OCI-LY1 (cell line): ENCODE results near the gene ITGB3BP.

ENCODE experiments used
- H2AFZ ChIP-seq: fragments of 200-600 bp; sonication (generic), shearing (Covaris generic); 2 replicates; pipeline ENCODE4 v1.6.0; 2014; ENCODE audit warnings: antibody characterized with exemption, mild to moderate bottlenecking, low read length
- H3F3A ChIP-seq: fragments of 200-600 bp; sonication (generic), shearing (Covaris generic); 2 replicates; pipeline ENCODE4 v1.6.0; 2014; ENCODE audit warnings: mild to moderate bottlenecking, antibody characterized with exemption, low read length, moderate library complexity; ENCODE audit not compliant: insufficient read depth
- H3K27ac ChIP-seq: fragments of 200-600 bp; sonication (generic); 2 replicates; pipeline ENCODE4 v1.5.1; 2014; ENCODE audit warnings: low read length, mixed run types, mild to moderate bottlenecking, low read depth; ENCODE audit not compliant: poor library complexity, severe bottlenecking
- H3K27me3 ChIP-seq: fragments of 200-600 bp; sonication (generic); 2 replicates; pipeline ENCODE4 v1.6.0; 2014; ENCODE audit warnings: antibody characterized with exemption, mild to moderate bottlenecking, low read length, moderate library complexity; ENCODE audit not compliant: insufficient read depth
- H3K36me3 ChIP-seq: fragments of 200-600 bp; sonication (generic); 2 replicates; pipeline ENCODE4 v1.6.1; 2014; ENCODE audit warnings: mild to moderate bottlenecking, antibody characterized with exemption, low read length, moderate library complexity, mixed read lengths; ENCODE audit not compliant: insufficient read depth
- H3K4me1 ChIP-seq: fragments of 200-600 bp; sonication (generic); 2 replicates; pipeline ENCODE4 v1.5.1; 2014; ENCODE audit warnings: mild to moderate bottlenecking, low read length, moderate library complexity; ENCODE audit not compliant: insufficient read depth, severe bottlenecking
- H3K4me2 ChIP-seq: fragments of 200-600 bp; sonication (generic), shearing (Covaris generic); 2 replicates; pipeline ENCODE4 v1.6.1; 2014; ENCODE audit warnings: low read length
- H3K4me3 ChIP-seq: fragments of 200-600 bp; sonication (generic); 2 replicates; pipeline ENCODE4 v1.5.1; 2014; ENCODE audit warnings: low read length, low read depth, mild to moderate bottlenecking, mixed read lengths; ENCODE audit not compliant: poor library complexity, severe bottlenecking
- H3K79me2 ChIP-seq: fragments of 200-600 bp; shearing (Covaris generic); 2 replicates; pipeline ENCODE4 v1.6.1; 2016; ENCODE audit warnings: mixed run types, low read length, mixed read lengths; ENCODE audit not compliant: insufficient read depth
- H3K9ac ChIP-seq: fragments of 200-600 bp; sonication (generic), shearing (Covaris generic); 2 replicates; pipeline ENCODE4 v1.6.1; 2014; ENCODE audit warnings: mild to moderate bottlenecking, low read length, mixed read lengths
- H3K9me2 ChIP-seq: fragments of 200-600 bp; sonication (generic), shearing (Covaris generic); 2 replicates; pipeline ENCODE4 v1.6.1; 2014; ENCODE audit warnings: low read depth, mild to moderate bottlenecking, low read length, mixed read lengths
- H3K9me3 ChIP-seq: fragments of 200-600 bp; shearing (Covaris generic); 2 replicates; pipeline ENCODE4 v1.6.1; 2014; ENCODE audit warnings: low read length, mixed read lengths
- H4K20me1 ChIP-seq: fragments of 200-600 bp; sonication (generic), shearing (Covaris generic); 2 replicates; pipeline ENCODE4 v1.6.0; 2016; ENCODE audit warnings: mild to moderate bottlenecking, low read length; ENCODE audit not compliant: insufficient read depth
- EZH2 ChIP-seq: fragments of 200-600 bp; sonication (generic), shearing (Covaris generic); IDR thresholded peaks from 2 replicates; pipeline ENCODE4 v1.8.0; 2017; ENCODE audit warnings: borderline replicate concordance, mixed run types, mild to moderate bottlenecking, antibody characterized with exemption, low read length, moderate library complexity, mixed read lengths
- TF ChIP-seq, protein P1 (sequence below): fragments of 200-600 bp; sonication (generic), shearing (Covaris generic); IDR thresholded peaks from 2 replicates; pipeline ENCODE4 v1.5.1; 2017; ENCODE audit warnings: mild to moderate bottlenecking, antibody characterized with exemption, low read length, moderate library complexity, mixed read lengths

The ITGB3BP gene

DNA sequence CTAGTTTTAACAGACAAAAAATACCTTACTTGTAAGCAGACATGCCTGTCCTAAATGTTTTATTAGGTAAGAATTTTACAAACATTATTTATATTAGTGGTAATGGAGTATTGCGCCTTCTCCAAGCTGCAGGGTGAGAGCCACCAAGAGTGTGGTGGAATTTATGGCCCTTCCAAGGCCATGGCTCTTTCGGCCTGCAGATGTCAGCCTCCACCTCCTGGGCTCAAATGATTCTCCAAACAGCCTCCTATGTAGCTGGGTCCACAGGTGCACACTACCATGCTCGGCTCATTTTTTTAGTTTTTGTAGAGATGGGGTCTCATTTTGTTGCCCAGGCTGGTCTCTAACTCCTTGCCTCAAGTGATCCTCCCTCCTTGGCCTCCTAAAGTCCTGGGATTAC is 56.3 kb downstream of the ITGB3BP start:
- no peaks in the 10 kb centered on the region for H3F3A ChIP-seq
- H3K79me2 ChIP-seq, result no peaks in the 10 kb centered on the region
- H3K9ac ChIP-seq, result no peak overlapping the region
- H3K9me3 ChIP-seq, result peaks cover 10% of the 10 kb centered on the region; the same call in 1 of the 2 replicates
- no peak overlapping the region for H3K4me2 ChIP-seq
- peaks cover 19% of the 10 kb centered on the region for H3K36me3 ChIP-seq
- H4K20me1 ChIP-seq, result no peaks in the 10 kb centered on the region
- no peak overlapping the region for H3K27ac ChIP-seq
- H3K9me2 ChIP-seq, result no peaks in the 10 kb centered on the region
- no peak overlapping the region for H2AFZ ChIP-seq
- H3K27me3 ChIP-seq, result no peaks in the 10 kb centered on the region
- TF ChIP-seq, protein P1, sequence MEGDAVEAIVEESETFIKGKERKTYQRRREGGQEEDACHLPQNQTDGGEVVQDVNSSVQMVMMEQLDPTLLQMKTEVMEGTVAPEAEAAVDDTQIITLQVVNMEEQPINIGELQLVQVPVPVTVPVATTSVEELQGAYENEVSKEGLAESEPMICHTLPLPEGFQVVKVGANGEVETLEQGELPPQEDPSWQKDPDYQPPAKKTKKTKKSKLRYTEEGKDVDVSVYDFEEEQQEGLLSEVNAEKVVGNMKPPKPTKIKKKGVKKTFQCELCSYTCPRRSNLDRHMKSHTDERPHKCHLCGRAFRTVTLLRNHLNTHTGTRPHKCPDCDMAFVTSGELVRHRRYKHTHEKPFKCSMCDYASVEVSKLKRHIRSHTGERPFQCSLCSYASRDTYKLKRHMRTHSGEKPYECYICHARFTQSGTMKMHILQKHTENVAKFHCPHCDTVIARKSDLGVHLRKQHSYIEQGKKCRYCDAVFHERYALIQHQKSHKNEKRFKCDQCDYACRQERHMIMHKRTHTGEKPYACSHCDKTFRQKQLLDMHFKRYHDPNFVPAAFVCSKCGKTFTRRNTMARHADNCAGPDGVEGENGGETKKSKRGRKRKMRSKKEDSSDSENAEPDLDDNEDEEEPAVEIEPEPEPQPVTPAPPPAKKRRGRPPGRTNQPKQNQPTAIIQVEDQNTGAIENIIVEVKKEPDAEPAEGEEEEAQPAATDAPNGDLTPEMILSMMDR, result peak; percentile 23; the same call in 1 of the 2 replicates
- TF ChIP-seq EZH2, result no peak
- H3K4me1 ChIP-seq, result no peaks in the 10 kb centered on the region
- H3K4me3 ChIP-seq, result no peak overlapping the region

DNA sequence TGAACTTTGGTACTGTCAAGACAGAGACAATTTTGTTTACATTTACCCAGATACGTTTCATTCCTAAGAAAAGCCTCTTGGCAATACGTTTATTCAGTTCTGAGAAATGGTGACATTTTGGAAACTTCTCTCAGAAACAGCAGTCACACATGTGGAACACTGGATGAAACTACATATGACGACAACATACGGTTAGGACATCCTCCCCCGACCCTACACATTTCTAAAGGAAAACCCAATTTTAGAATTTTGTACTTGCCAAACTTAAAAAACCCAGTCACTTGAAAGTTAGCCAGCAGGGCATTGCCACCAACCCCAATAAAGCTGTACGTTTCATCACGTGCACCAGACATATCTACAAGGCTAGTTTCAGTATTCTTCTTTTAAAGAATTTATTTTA is 56.8 kb downstream of the ITGB3BP start:
- Histone ChIP-seq H3K79me2 (no peaks in the 10 kb centered on the region), H3K9me3 (peaks cover 13% of the 10 kb centered on the region; the same call in 1 of the 2 replicates), H3K4me3 (no peak overlapping the region), H3K9me2 (no peaks in the 10 kb centered on the region), H3K36me3 (peaks cover 24% of the 10 kb centered on the region), H3K4me1 (no peaks in the 10 kb centered on the region), H3K9ac (no peak overlapping the region), H2AFZ (no peak overlapping the region), H3F3A (no peaks in the 10 kb centered on the region), H3K27ac (no peak overlapping the region), H3K4me2 (no peak overlapping the region), H3K27me3 (no peaks in the 10 kb centered on the region), H4K20me1 (no peaks in the 10 kb centered on the region)
- TF ChIP-seq, protein P1, result no peak
- TF ChIP-seq EZH2, result no peak

DNA sequence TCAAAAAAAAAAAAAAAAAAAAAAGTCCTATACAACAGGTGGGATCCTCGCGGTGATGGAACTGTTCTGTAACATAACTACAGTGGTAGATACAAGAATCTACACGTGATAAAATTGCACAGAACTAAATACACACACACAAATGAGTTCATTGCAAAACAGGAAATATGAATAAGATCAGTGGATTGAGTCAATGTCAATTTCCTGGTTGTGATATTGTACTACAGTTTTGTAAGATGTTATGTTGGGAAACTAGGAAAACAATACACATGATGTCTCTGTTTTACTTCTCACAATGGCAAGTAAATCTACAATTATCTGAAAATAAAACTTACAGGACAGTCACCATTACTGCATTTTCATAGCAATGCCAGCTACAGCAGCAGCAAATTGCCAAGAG is 59.8 kb downstream of the ITGB3BP start:
- Histone ChIP-seq H3K27ac (no peak overlapping the region), H2AFZ (no peak overlapping the region), H3K4me3 (no peak overlapping the region), H3K4me2 (no peak overlapping the region), H3K4me1 (no peaks in the 10 kb centered on the region), H3K79me2 (no peaks in the 10 kb centered on the region), H3F3A (no peaks in the 10 kb centered on the region), H3K36me3 (peaks cover 16% of the 10 kb centered on the region), H3K9me3 (peaks cover 8% of the 10 kb centered on the region; the same call in 1 of the 2 replicates), H3K9me2 (no peaks in the 10 kb centered on the region), H3K27me3 (no peaks in the 10 kb centered on the region), H4K20me1 (no peaks in the 10 kb centered on the region), H3K9ac (no peak overlapping the region)
- TF ChIP-seq, protein P1, result no peak
- no peak for TF ChIP-seq EZH2
